Colon (tissue), 2 donors: ENCODE measurements around the gene TRIM44.
"Not testable (repeated sequence)": the region's sequence is repeated elsewhere in the genome, so short reads cannot be mapped to it uniquely, and the experiment has no call there.

Experiments used
- FAIRE-seq: peaks from 2 replicates; lab custom pipeline; 2012; peaks lifted over from hg19 to GRCh38; lab: Jason Lieb, UNC
- donor health status: control.
- donor health status: control.

TRIM44 gene

DNA sequence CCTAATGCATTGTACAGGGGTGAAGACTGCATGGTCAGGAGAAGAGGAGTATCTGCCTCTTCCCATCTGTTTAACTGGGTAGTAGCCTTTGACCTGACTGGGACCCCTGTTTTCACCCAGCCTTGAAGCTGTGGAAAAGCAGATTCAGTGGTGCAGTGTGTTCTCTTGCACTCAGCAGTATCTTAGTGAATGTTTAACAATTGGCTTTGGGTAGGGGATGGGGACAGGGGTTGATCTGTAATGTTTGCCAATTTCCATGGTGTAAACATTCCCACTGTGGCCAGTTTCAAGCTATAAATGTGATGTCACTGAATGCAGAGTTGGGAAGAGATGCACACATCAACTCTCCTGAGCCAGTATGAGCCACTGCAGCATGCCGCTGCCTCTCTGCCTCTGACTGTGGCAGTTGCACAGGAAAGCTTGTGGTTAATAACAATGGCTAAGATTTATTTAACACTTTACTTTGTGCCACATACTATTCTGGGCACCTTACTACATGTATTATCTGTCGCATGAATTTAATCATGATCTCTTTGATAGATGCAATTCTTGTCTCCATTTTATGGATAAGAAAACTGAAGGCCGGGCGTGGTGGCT is 28.6 kb upstream of the TRIM44 start:
- FAIRE-seq, result no peak

DNA sequence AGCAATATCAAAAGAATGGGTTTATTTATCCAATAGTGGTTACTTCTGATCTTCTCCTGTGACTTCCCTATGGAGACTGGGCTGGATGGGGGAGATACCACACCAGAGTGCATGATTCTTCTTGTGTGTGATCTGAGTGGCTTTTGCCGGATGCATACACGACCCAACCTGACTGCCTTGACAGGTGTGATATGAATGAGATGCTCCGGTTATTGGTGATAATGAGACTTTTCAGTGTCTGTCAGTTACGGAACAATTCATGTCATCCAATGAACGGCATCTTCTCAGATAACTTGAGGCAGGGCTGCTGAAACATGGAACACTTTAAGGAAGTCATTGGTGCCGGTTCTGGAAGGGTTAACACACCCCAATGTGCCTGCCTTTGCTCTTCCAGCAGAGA is 26.6 kb upstream of the TRIM44 start:
- FAIRE-seq, result no peak

- no peak for FAIRE-seq
Observed at GRCh38 chr11:35639591-35640179, 22.9 kb upstream of the TRIM44 start.

- no peak for FAIRE-seq
Observed at GRCh38 chr11:35641171-35641897, 21.2 kb upstream of the TRIM44 start.

DNA sequence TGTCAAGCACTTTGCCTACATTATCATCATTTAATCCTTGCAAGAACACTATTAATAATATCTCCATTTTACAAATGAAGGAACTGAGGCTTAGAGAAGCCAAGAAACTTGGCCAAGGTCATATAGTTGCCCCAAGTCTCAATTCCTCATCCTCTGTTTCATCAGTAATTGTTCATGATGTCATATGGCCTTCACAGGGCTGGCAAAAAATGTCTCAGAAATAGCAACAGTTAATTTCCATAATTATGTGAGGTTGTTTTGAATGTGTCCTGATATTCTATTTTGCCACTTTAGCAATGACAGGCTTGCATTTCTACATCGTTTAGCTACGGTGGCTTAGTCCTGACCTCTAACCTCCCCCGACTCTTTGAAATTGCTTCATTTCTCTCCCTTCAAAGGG is 20.6 kb upstream of the TRIM44 start:
- FAIRE-seq, result no peak

GRCh38 chr11:35647421-35648093 is 15.0 kb upstream of the TRIM44 start:
- no peak for FAIRE-seq

DNA sequence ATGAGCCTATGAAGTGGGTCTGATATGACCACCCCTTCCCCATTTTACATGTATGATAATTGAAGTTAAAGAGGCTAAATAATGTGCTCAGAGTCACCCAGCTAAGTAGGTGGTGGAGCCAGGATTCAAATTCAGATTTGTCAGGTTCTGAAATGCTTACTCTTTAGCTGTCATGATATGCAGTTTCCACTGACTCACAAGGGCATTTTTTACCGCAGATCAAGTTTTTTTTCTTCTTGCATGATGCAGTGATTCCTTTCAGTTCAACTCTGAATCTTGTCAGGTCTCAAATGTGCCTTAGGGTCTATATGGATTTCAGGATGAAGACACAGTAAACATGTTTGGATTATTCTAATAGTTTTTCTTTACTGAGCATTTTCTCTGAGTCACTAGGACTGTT is 12.6 kb upstream of the TRIM44 start:
- FAIRE-seq, result no peak

DNA sequence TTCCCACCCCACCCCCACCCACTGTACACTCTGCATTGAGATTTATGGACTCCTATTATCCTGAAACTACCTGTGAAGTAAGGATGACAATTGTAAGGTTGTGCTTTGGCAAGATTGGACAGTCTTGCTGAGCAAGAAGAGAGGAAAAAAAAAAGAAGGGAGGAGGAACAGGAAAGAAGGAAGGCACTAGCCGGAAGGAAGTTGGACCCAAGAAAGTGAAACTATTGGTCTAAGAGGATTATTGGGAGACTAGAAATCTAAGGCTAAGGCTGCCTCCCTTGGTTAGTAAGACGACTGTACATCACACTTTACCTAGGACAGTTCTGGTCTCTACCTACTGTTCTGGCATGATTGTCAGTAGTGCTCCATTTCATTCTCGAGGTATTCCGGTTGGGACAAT is 12.1 kb upstream of the TRIM44 start:
- no peak for FAIRE-seq

- no peak for FAIRE-seq
Observed at GRCh38 chr11:35651263-35651662, 11.3 kb upstream of the TRIM44 start.

DNA sequence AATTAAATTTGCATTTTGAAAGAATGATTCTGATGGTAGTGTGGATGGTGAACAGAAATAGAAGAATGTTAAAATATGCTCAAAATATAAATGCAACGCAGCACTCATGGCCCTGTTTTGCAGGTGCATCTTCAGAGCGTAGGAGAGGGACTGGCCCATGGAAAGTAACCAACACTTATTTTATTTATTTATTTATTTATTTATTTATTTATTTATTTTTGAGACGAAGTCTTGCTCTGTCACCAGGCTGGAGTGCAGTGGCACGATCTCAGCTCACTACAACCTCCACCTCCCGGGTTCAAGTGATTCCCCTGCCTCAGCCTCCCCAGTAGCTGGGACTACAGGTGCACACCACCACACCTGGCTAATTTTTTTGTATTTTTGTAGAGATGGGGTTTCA is 9.8 kb upstream of the TRIM44 start:
- not testable (repeated sequence) for FAIRE-seq

DNA sequence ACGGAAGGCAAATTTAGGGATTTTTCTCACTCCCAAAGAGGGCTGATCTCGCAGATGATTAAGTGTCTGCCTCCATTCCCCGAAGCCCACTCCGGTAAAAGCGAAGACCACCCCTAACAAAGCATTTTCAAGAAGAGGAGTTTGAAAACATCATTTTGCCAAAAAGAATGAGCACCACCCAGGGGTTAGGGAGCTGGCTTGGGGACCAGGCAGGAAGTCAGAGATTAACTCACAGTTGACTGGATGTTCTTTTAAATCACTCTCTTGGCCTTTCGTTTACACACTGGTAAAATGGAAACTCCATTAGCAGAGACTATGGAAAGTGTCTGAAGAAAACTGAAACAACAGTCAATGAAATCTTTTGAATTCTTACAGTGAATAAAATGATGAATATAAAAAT is 7.9 kb upstream of the TRIM44 start:
- FAIRE-seq, result no peak

DNA sequence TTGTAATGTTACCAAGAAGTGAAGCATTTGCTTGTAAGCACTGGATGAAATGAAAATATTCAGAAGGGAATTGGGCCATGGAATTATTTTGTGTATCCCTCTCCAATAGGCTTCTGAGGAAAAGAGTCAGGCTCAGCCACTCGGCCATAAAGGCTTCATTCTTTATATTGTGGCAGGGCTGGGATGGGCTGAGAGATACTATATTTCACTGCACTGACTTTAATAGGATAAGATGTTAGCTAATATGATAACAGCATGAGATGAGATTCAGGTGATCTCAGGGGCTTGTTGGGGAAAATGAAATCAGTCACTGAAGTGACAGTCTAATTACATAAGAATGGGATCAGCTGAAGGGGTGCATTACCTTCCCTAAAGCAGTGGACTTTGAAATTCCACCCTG is 7.3 kb upstream of the TRIM44 start:
- FAIRE-seq, result no peak

- no peak for FAIRE-seq
Observed at GRCh38 chr11:35655856-35656255, 6.7 kb upstream of the TRIM44 start.

GRCh38 chr11:35658020-35658948 is 4.3 kb upstream of the TRIM44 start:
- FAIRE-seq, result no peak

- FAIRE-seq, result no peak
Observed at GRCh38 chr11:35661534-35661933, 1.0 kb upstream of the TRIM44 start.

DNA sequence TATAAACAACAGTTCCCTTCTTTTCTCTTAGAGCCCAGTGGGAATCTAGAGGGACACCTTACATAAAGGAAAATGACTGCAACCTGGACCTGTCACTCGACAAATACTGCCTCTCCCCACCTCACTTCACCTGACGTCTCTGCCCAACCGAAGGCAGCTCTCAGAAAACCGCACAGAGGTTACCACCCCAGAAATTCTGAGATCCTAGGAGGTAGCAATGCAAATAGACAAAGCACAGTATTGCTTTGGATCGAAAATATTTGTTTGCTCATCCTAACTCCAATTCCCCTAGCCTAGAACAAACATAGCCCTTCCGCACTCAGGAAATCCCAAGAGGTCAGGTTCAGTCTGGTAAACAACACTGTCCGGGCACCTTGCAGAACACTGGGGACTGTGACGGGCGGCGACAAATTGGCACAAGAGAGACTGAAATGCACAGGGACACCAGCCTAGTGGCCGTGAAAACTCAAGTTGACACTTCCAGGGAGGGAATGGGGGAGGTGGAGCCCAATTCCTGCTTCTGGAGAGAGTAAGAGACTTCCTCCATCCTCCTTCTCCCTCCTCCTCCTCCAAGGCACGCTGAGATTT is 420 bp upstream of the TRIM44 start:
- FAIRE-seq, result no peak

GRCh38 chr11:35663408-35663702 is 780 bp downstream of the TRIM44 start:
- no peak for FAIRE-seq

- no peak for FAIRE-seq
Observed at GRCh38 chr11:35664977-35665441, 2.4 kb downstream of the TRIM44 start.

- no peak for FAIRE-seq
Observed at GRCh38 chr11:35667257-35667656, 4.7 kb downstream of the TRIM44 start.

GRCh38 chr11:35668350-35668749 is 5.8 kb downstream of the TRIM44 start:
- not testable (repeated sequence) for FAIRE-seq

DNA sequence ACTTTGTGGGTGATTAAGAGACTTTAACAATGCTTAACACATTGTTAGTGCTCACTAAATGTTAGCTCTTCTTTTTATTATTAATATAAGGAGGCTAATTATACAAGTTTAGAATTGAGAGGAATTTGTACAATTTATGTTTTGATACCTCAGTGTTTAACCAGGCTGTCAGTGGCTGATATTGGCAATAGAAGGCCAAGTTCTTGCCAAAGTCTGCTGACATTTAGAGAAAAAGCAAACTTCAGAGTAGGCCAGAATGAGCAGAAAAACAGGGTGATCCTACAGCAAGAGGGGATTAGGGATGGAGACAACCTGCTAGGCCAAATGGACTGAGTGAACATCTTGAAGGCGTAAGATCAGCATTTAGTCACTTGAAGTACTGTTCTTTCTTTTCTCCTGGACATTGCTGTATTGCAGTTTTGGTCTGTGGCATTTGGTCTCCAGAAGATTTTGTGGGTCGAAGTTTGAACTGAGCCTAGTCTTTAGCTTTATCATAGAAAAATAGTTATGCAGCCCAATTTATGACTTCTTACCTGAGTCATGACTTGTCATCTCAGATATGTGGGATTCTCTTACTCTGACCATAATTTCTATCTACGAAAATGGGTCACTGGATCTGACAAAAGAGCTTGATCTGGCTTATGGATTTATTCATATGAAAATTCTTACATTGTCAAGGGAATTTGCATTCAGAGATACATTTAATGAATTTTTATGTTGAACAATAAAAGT is 9.0 kb downstream of the TRIM44 start:
- FAIRE-seq, result no peak
